ENCODE measurements around the gene MECP2.
"Not testable (repeated sequence)": the region's sequence is repeated elsewhere in the genome, so short reads cannot be mapped to it uniquely, and the experiment has no call there.

MECP2 gene

DNA sequence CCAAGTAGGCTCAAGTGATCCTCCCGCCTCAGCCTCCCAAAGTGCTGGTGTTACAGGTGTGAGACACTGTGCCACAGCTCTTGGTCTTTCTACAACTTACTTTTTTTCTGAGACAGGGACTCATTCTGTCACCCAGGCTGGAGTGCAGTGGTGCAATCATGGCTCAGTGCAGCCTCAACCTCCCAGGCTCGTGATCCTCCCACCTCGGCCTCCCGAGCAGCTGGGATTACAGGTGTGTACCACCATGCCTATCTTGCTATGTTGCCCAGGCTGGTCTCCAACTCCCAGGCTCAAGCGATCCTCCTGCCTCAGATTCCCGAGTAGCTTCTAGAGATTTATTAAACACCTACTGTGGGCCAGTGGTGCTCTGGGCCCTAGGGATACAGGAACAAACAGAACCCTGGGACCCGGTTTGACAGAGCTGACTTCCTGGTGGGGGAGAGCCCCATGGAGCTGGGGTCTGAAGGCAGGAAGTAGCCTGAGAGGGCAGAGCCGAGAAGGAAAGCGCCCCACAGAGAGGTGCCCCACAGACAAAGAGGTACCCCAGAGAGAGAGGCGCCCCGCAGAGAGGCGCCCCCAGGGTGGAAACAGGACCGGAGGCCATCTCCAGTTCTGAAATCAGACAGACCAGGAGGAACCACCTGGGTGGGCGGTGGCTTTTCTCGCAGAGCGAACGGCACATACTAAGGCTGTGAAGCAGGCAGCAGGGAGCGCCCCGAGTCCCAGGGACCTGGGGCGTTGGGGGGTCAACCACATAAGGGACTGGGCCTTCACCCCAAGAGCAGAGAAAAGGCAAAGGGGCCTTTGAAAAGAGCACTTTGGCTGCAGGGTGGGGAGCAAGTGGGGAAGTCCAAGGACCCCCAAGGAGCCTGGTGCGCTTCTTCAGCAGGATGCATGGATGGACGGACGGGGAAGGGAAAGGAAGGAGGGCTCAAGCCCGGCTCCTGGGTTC, 82.8 kb downstream of the MECP2 start:
- no peak for FAIRE-seq

DNA sequence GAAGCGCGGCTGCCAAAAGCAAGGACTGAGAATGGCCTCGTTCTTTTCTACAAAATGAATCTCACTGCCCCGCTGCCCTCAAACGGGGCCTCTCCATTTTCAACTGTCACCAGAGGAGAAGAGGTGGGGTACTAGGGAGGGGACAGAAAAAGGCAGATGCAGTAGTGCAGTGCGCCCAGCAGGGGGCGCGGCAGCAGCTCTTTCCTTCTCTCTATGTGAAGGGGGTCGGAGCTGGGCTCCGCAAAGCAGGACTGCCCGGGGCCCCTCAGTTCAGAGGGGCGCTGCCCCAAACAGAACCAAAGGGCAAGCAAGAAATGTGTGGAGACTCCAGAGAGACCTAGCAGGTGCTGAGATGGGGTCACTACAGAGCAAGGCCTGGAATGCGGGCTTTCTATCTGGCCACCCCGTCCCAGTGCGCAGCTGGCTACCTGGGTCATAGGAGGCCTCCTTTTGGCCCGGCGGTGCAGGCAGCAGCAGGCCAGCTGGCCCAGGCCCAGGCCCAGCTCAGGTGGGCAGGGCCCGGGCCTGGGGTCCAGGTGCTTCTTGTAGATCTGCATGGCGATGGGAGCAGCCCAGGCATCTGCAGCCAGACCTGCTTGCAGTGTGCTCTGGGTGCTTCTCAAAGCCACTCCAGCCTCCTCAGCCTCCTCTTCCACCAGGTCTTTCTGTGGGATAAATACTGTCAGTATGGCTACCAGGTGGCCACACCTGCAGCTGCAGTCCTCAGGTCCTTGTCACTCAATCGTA, 83.7 kb downstream of the MECP2 start:
- FAIRE-seq, result no peak

DNA sequence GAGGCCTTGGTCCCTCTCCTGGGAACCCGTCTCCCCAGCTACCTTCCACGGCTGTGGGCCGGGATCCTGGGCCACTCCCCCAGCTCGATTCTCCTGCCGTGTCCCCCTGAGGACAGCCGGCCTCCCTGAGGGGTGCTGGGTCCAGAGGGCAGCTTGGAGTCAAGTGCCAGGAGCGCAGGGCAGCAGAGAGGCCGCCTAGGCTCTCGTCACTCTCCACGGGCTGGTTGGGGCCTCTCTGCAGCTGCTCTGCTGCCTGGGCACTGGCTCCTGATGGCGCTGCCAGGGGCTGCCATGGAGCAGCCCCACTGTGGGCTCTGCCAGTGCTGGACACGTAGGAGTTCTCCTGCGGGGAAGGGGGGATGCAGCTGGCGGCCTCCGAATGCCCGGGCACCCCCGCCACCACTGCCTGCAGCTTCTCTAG, 84.5 kb downstream of the MECP2 start:
- no peak for FAIRE-seq

DNA sequence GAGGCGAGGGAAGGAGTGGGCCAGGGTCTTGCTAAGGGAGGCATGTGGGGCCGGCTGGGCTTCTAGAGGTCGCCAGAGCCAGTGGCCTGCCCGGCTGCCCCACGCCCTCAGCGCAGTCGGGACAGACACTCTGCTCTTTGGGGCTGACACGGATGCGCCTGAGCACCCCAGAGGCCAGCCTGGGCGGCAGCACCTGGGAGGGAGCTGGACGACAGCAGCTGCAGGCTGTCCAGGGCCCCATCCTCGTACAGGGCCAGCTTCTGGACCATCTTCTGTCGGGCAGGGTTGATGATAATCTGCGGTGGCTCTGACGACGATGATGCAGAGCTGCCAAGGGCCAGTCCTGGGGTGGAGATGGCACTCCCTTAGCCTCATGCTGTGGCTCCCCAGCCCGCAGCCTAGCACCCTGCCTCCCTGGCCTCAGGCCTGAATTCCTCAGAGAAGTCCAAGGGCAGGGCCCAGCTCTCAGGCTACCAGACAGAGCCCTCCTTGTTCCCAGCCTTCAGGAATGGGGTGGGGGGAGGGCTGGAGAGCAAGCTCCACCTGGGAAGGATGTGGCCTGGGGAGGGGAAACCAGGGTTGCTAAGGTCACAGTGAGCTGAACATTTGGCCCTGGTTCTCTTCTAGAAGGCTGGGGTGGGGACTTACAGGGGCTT, 85.1 kb downstream of the MECP2 start:
- FAIRE-seq, result no peak

DNA sequence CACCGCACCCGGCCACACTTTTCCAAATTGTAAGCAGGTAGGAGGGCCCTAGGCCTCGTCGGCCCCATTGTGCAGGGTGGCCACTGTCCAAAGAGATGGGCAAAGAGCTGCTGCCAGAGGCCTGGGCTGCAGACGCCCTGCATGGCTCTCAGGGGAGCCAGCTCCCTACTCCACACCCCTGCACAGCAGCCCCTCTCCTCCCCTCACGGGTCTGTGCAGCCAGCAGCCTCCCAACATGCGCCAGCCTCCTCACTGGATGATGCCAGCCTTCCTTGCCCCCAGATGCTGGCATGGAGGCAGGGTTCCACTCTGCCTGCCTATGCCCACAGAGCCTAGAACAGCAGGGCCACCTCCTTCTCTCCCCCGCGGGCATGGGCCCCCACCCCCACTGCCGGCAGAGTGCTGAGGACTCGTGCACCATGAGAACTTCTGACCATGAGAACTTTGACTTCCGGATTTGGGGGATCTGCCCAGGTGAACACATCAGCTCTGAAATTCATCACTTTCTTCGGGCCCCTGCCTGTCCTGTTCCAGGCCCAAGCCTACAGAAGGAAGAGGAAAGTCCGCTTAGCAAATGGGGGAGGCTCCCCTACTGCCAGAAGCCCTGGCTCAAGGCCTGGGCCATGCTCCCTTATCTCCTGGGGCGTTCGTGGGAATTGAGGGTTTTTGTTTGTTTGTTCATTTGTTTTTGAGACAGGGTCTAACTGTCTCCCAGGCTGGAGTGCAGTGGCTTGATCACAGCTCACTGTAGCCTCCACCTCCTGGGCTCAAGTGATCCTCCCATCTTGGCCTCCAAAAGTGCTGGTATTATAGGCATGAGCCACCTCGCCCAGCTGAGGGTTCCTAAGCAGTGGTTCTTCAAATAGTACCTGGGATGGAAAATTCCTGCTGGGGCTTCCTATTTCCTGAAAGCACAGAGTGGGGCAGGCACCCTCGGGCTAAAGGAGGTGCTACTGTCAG, 85.9 kb downstream of the MECP2 start:
- FAIRE-seq, result no peak

DNA sequence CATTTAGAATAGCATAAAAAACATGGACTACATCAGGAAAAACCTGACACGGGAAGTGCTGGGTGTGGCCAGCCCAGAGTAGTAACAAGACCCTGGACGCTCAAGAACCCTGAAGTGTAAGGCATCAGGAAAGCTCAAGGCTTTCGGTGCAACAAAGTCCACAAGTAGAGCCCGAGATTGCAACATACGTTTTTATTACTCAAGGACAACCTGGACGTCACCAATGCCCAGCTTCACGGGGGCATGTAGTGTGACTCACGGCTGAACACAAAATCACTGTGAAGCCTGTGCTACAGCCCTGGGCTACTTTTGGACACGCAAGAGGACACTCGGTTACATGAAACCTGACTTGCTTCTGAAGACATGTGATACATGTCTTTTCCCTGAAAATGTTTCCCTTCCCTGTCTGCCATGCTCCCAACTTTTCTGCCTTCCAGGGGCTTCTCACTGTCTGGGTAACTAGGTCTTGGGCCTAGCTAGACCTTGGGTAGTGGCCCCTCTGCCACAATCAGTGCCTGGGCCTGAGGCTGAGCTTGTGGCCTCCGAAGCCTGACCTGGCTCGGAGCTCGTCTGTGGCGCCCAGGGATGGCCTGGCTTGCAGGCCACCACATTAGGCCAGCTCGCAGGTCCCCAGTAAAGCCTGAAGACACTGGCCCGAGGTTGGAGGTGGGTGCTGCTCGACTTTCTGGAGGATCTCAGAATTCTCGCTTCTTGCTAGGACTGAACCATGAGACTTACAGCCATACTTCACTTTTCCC, 87.0 kb downstream of the MECP2 start:
- no peak for FAIRE-seq

DNA sequence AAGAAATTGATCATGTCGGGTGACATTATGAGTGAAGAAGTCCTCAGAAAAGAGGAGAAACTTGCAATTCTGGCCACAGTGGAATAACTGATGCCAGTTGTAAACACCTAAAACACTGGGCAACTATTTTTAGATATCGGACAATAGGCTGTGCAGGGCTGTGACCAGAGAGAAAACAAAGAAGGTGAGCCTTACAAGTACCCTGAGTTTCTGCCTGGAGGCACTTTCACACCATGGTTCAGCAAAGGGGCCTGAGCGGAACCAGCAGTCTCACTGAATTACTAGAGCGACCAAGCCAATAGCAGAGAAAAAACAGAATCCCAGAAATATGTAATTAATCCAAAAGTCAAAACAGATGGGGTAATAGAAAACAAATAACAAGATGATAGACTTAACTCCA, 89.0 kb downstream of the MECP2 start:
- no peak for FAIRE-seq

DNA sequence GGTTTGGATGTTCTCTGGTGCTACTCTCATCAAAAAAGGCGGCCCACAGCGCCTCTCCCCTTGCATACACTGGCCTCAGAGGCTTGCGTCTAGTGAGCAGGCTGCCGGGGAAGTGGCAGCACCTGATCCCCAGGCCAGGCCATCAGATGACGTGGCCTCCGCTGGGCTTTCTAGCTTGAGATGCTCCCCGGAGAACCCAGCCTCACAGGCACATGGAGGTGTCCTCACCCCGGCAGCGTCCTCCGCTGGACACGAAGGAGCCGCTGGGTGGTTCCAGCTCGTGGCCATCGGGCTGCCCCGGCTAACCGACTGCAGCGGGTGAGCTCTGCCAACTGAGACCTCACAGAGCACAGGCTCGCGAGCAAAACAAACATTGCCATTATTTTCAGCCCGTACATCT, 90.6 kb downstream of the MECP2 start:
- no peak for FAIRE-seq

DNA sequence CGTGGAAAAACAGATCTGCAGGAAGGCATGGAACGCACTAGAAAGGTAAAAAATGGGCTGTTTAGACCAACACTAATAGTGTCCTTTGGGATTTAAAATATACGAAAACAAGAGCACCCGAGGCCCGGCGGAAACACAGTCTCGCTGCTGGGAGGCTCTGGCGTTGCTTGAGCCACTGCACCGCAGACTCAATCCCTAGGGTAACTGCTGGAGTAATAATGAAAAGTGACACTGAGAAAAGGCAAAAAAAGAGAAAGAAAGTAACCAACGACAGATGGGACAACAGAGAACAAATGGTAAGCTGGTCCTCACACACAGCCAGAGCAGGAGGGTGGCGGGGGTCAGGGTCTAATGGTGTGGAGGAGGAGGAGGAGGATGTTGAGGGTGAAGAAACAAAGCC, 93.2 kb downstream of the MECP2 start:
- no peak for FAIRE-seq

DNA sequence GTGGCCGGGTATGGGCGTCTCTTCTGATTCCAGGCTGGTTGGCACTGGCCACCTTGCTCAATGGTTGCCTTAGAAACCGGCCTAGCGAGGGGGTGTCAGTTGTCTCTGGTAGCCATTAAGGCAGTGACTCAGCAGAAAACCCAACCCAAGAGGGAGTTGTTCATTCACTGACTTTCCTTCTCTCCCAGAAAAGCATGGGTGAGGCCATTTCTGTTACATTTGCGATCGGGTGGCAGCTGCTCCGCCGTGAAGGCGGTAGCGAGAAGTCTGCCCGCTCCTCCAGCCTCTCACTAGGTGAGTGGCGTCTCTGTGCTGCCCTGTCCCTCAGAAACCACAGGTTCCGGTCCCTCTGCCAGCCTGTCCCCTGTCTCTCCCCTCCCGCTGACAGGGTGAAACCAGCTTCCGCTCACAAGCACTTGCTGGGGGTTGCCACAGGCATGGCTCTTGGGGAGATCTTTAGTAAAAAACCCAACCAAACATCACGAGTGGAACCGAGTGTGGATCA, 95.2 kb downstream of the MECP2 start:
- no peak for FAIRE-seq

DNA sequence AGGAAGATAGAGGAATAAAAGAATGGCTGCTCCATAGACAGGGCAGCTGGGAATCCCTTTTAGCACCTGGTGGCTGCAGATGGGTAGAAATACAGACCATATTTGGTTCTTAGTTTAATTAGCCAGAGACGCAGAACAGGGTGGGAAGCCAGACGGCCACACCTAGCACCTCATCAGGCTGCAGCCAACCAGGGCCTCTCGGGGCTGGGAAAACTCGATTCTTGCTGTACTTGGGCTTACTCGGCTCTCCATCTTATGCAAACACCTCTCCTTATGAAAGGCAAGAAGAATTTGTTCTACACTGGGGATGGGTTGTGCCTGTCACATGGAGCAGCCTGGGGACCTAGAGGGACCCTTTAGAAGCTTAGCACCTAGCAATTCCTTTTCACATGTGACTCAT, 97.5 kb downstream of the MECP2 start:
- FAIRE-seq, result no peak

DNA sequence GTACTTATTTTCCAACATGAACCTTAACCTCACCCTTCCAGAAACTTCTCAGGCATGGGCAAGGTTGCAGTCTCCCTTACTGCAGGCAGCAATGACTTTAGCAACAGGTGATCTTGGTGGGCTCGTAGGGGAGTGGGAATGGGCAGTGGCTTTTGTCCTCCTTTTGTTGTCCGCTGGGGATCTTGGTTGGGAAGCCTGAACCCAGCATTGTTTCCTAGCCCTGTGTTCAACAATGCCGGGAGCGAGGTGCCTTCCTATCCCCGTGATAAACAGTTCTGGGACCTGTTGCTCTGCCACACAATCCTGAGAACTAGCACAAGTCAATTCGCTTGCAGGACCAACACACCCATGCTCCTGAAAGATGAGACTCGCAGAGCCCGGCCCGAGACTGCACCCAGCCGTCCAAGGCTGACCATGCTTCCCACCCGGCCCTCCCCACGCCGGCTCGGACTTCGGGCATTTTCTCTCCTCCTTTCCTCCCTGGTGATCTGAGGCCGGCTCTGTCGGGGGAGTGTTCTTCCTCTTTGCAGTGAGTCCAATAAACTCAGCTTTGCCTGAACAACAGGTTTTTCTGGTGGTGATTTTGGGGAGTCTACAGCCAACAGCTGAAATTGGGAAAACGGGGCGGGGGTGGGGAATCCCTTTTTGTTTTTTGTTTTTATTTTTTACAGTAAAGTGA, 98.0 kb downstream of the MECP2 start:
- no peak for FAIRE-seq

DNA sequence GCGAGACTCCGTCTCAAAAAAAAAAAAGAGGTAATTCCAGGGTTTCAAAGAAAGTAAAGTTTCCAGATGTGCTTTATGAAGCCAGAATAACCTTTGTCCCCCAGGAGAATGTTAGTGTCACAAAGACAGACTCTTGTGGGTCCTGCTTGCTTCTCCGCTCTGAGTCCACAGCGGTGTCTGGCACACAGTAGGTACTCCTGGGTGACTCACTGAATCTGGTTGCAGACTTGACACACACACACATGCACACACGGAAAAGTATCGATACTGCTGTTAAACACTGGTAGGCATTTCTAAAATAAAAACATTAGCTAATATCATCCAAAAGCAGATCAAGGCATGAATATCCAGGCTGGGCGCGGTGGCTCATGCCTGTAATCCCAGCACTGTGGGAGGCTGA, 102.0 kb downstream of the MECP2 start:
- no peak for FAIRE-seq

DNA sequence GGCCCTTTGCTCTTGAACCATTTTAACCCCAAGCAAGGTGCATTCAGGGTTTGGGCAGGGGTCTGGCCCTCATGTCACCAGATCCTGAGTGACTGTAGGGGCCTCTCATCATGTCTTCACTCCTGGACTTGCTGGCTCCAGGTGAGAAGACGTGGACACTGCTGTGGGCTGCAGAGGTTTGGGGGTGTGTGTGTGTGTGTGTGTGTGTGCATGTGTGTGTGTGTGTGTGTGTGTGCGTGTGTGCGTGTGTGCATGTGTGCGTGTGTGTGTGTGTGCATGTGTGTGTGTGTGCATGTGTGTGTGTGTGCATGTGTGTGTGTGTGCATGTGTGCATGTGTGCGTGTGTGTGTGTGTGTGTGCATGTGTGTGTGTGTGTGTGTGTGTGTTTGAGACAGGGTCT, 103.1 kb downstream of the MECP2 start:
- not testable (repeated sequence) for FAIRE-seq

DNA sequence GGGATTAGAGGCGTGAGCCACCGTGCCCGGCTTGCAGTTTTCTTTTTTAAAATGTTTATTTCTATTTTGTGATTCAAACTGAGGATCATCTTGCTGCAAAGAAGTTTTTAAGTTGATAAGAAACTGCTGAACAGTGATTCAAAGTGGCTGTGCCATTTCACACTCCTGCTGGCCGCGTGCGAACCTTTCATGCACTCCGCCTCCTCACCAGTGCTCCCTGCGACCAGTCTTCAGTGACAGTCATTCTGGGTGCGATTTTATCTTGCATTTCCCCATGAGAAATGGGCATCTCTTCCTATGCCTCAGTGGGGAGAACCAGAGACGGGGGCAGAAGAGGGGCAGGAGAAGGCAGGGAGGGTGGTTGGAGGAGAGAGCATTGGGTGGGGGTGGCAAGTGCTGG, 103.5 kb downstream of the MECP2 start:
- FAIRE-seq, result no peak

DNA sequence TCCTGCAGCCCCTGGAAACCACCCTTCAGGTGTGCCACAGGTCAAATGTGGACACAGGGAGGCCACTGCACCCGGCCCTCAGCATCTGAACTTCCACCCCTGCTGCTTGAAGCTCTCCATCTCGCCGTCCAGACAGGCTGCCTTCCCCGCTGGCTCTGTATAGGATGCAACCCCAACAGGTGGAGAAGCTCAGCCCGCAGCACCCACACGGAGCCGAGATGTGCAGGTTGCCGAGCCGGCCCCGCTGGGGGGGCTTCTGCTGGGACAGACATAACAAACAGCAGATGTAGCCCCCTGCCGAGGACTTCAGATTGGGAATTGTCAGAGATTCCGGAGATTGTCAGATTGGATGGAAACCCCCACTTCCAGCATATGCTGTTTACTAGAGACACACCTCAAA, 104.4 kb downstream of the MECP2 start:
- no peak for FAIRE-seq

DNA sequence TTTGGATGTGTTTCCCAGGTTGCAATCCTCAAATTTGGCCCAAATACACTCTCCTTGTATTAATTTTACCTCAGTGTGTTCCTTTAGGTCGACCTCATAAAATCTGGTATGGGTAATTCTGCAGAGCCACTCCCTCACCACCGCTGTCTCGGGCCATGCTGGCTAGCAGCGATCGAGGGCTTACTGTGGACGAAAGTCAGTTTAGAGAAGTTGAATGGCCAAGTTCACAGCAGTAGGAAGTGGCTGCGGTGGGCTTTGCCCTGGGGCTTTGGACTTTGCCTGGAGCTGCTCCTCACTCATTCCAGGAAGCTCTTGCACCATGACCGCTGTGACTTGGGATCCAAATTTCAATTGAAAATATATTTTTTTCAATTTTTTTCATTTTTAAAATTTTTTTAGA, 105.3 kb downstream of the MECP2 start:
- FAIRE-seq, result no peak

DNA sequence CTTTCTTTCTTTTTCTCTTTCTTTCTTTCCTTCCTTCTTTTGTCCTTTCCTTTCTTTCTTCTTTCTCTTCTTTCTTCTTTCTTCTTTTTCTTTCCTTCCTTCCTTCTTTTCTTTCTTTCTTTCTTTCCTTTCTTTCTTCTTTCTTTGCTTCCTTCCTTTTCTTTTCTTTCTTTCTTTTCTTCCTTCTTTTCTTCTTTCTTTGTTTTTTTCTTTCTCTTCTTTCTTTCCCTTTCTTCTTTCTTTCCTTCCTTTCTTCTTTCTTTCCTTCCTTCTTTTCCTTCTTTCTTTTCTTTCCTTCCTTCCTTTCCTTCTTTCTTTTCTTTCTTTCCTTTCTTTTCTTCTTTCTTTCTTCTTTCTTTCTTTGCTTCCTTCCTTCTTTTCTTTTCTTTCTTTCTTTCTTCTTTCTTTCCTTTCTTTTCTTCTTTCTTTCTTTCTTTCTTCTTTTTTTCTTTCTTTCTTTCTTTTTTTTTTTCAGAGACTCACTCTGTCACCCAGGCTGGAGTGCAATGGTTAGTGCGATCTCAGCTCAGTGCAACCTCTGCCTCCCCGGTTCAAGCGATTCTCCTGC, 106.4 kb downstream of the MECP2 start:
- FAIRE-seq, result no peak

DNA sequence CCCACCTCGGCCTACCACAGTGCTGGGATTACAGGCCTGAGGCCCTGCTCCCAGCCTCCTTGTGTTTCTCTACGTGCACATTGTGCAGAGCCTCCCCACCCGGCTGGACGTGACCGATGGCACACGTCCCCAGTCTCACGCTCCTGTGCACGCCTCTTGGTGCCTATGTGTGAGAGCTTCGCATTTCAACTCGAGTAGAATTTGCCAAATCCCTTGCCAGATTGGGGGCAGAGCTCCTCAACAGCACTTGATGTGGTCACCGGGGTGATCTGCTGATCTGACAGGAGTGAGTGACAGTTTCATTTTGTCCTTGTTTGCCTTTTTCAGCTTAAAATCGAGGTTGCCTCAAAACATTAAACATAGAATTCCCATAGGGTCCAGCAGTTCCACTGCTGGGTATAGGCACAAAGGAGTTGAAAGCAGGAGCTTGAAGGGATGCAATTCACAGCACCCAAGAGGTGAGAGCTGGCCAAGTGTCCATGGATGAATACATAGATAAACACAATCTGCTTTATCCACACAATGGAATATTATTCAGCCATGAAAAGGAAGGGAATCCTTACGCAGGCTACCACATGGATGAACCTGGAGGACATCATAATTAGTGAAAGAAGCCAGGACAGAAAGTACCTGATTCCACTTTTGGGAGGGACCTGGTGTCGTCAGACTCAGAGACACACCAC, 107.4 kb downstream of the MECP2 start:
- FAIRE-seq, result no peak

DNA sequence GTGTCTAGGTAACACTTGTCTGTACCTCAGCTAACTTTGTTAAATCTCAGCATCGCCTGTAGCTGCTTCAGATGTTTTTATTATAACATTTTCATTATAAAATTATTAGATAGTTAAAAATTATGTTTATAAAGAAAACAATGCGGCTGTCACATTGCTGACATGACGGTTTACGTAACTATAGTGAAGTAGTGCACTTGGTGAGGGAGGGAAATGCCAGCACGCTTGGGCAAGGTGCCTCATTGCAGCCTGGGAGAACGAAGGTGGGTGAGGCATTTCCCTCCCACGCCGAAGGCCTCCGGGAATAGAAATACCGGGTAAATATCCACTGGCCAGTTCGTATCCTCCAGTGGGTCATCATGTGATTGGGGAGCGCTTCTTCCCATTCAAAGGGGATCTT, 109.0 kb downstream of the MECP2 start:
- no peak for FAIRE-seq

All from A204.1 (cell line).